OCI-LY1 (cell line): ENCODE results near the gene C1QTNF9B.
"Not testable (repeated sequence)": the region's sequence is repeated elsewhere in the genome, so short reads cannot be mapped to it uniquely, and the experiment has no call there.

Experiments used
- EZH2 ChIP-seq: fragments of 200-600 bp; sonication (generic), shearing (Covaris generic); IDR thresholded peaks from 2 replicates; pipeline ENCODE4 v1.8.0; 2017; ENCODE audit warnings: borderline replicate concordance, mixed run types, mild to moderate bottlenecking, antibody characterized with exemption, low read length, moderate library complexity, mixed read lengths
- TF ChIP-seq, protein P1 (sequence below): fragments of 200-600 bp; sonication (generic), shearing (Covaris generic); IDR thresholded peaks from 2 replicates; pipeline ENCODE4 v1.5.1; 2017; ENCODE audit warnings: mild to moderate bottlenecking, antibody characterized with exemption, low read length, moderate library complexity, mixed read lengths

DNA sequence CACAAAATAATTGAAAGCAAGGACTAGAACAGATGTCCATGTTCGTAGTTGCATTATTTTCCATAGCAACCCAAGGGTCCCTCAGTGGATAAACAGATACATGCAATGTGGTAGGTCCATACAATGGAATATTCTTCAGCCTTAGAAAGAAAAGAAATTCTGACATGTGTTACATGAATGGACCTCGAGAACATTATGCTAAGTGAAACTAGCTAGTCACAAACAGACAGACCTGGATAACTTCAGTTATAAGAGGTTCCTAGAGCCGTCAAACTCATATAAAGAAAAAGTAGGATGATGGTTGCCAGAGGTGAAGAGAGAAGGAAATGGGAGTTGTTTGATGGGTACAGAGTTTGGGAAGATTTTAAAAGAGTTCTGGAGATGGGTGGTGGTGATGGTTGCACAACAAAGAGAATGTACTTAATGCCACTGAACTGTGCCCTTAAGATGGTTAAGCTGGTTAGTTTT, at the start of gene C1QTNF9B:
- TF ChIP-seq, protein P1, sequence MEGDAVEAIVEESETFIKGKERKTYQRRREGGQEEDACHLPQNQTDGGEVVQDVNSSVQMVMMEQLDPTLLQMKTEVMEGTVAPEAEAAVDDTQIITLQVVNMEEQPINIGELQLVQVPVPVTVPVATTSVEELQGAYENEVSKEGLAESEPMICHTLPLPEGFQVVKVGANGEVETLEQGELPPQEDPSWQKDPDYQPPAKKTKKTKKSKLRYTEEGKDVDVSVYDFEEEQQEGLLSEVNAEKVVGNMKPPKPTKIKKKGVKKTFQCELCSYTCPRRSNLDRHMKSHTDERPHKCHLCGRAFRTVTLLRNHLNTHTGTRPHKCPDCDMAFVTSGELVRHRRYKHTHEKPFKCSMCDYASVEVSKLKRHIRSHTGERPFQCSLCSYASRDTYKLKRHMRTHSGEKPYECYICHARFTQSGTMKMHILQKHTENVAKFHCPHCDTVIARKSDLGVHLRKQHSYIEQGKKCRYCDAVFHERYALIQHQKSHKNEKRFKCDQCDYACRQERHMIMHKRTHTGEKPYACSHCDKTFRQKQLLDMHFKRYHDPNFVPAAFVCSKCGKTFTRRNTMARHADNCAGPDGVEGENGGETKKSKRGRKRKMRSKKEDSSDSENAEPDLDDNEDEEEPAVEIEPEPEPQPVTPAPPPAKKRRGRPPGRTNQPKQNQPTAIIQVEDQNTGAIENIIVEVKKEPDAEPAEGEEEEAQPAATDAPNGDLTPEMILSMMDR, result not testable (repeated sequence)
- not testable (repeated sequence) for TF ChIP-seq EZH2
